Muscle of leg (tissue), 11 donors: Measurements from ENCODE around the gene CLIP1. TPM values are rescaled to one million over a fixed set of nuclear protein-coding genes. Genes with fewer than 3 reads are reported as not detected.
"Not testable (repeated sequence)": the region's sequence is repeated elsewhere in the genome, so short reads cannot be mapped to it uniquely, and the experiment has no call there.

Source experiments
- DNase-seq: peaks from one replicate; pipeline ENCODE4 v3.0.0; 2013
- H3K27ac ChIP-seq: one replicate; pipeline ENCODE4 v1.5.1; 2013; ENCODE audit warnings: mild to moderate bottlenecking, low read length, control low read depth
- H3K27me3 ChIP-seq: one replicate; pipeline ENCODE4 v1.6.1; 2013; ENCODE audit warnings: low read length; ENCODE audit not compliant: control insufficient read depth, insufficient read depth
- H3K36me3 ChIP-seq: one replicate; pipeline ENCODE4 v1.6.1; 2013; ENCODE audit warnings: low read length; ENCODE audit not compliant: control insufficient read depth, insufficient read depth
- H3K4me1 ChIP-seq: one replicate; pipeline ENCODE4 v1.6.1; 2013; ENCODE audit warnings: low read length; ENCODE audit not compliant: control insufficient read depth, insufficient read depth
- H3K4me3 ChIP-seq: one replicate; pipeline ENCODE4 v1.5.1; 2013; ENCODE audit warnings: low read length, control low read depth
- H3K9me3 ChIP-seq: replicated peaks from 2 replicates; pipeline ENCODE4 v1.6.1; 2013; ENCODE audit warnings: low read depth, low read length; ENCODE audit not compliant: control insufficient read depth
- WGBS: methylation state at CpG from one replicate; pipeline ENCODE4 v1.1.5; 2013; ENCODE audit warnings: missing lambda C conversion rate; ENCODE audit not compliant: insufficient coverage; 5-methylcytosine and 5-hydroxymethylcytosine counted together
- polyA plus RNA-seq, 8 donors: library from polyadenylated mRNA; unstranded; fragments of 120-200 nt; gene quantifications; one replicate each; pipeline versions ENCODE4 v1.2.1 to v1.2.3, GENCODE V29; 2013; ENCODE audit warnings: inconsistent platforms in 1 of 8, low replicate concordance in 1 of 8; ENCODE audit not compliant: insufficient read length in 8 of 8, insufficient read depth in 1 of 8
- total RNA-seq: library from RNA; stranded (reverse); fragments of 120-200 nt; gene quantifications from one replicate; pipeline ENCODE4 v1.2.4, GENCODE V29; 2013

Gene CLIP1
- total and polyA plus RNA-seq, 9 donors, result 16.6 to 28.3 (median 20.6) TPM

GRCh38 chr12:122381021-122381420 lies 41.4 kb downstream of the CLIP1 start:
- Histone ChIP-seq H3K27ac (no peak overlapping the region), H3K27me3 (no peaks in the 10 kb centered on the region), H3K9me3 (no peaks in the 10 kb centered on the region), H3K36me3 (peaks cover 28% of the 10 kb centered on the region), H3K4me1 (no peaks in the 10 kb centered on the region), H3K4me3 (no peak overlapping the region)
- WGBS, result no CpG with 5 or more reads among the region's 1 CpG
- no peak for DNase-seq

GRCh38 chr12:122376751-122377150 lies 45.7 kb downstream of the CLIP1 start:
- H3K4me3 ChIP-seq, result not testable (repeated sequence)
- WGBS, result no CpG with 5 or more reads among the region's 5 CpGs

GRCh38 chr12:122374707-122375106 lies 47.8 kb downstream of the CLIP1 start:
- WGBS, result 60% methylated on average over 1 of the region's 5 CpGs
- H3K27me3 ChIP-seq, result no peaks in the 10 kb centered on the region
- H3K4me3 ChIP-seq, result no peak overlapping the region
- no peaks in the 10 kb centered on the region for H3K4me1 ChIP-seq
- no peak overlapping the region for H3K27ac ChIP-seq
- H3K9me3 ChIP-seq, result no peaks in the 10 kb centered on the region
- DNase-seq, result no peak
- peaks cover 38% of the 10 kb centered on the region for H3K36me3 ChIP-seq

More at GRCh38 chr12:122376751-122377150, 45.7 kb downstream of the CLIP1 start:
- H3K9me3 ChIP-seq, H3K27me3 ChIP-seq, DNase-seq, H3K27ac ChIP-seq, H3K4me1 ChIP-seq: not testable (repeated sequence)
- H3K36me3 ChIP-seq, result peaks cover 32% of the 10 kb centered on the region

- peaks cover 1% of the 10 kb centered on the region for H3K4me1 ChIP-seq
- H3K9me3 ChIP-seq, result no peaks in the 10 kb centered on the region
- DNase-seq, result no peak
- peaks cover 14% of the 10 kb centered on the region for H3K36me3 ChIP-seq
- WGBS, result 64% methylated on average over 8 of the region's 8 CpGs
- H3K4me3 ChIP-seq, result no peak overlapping the region
- no peaks in the 10 kb centered on the region for H3K27me3 ChIP-seq
- no peak overlapping the region for H3K27ac ChIP-seq
These were observed 50.9 kb downstream of the CLIP1 start for GRCh38 chr12:122371475-122372045.

- H3K27ac ChIP-seq, result no peak overlapping the region
- H3K9me3 ChIP-seq, result no peaks in the 10 kb centered on the region
- WGBS, result 61% methylated on average over 4 of the region's 10 CpGs
- peaks cover 7% of the 10 kb centered on the region for H3K36me3 ChIP-seq
- no peaks in the 10 kb centered on the region for H3K27me3 ChIP-seq
- DNase-seq, result peak; percentile 20
- no peak overlapping the region for H3K4me3 ChIP-seq
- peaks cover 2% of the 10 kb centered on the region for H3K4me1 ChIP-seq
These were observed 54.0 kb downstream of the CLIP1 start for GRCh38 chr12:122368361-122369073.

GRCh38 chr12:122367632-122368031 lies 54.8 kb downstream of the CLIP1 start:
- peaks cover 13% of the 10 kb centered on the region for H3K36me3 ChIP-seq
- not testable (repeated sequence) for H3K4me3 ChIP-seq, H3K9me3 ChIP-seq, H3K27me3 ChIP-seq, H3K4me1 ChIP-seq, DNase-seq, H3K27ac ChIP-seq

- DNase-seq, result peak; percentile 72
These were observed 55.6 kb downstream of the CLIP1 start for GRCh38 chr12:122366685-122367475.

GRCh38 chr12:122365226-122365625 lies 57.2 kb downstream of the CLIP1 start:
- not testable (repeated sequence) for H3K9me3 ChIP-seq, H3K27me3 ChIP-seq, H3K4me1 ChIP-seq, H3K4me3 ChIP-seq, H3K27ac ChIP-seq, DNase-seq
- 44% methylated on average over 4 of the region's 5 CpGs for WGBS
- H3K36me3 ChIP-seq, result peaks cover 14% of the 10 kb centered on the region

More at GRCh38 chr12:122366685-122367475, 55.6 kb downstream of the CLIP1 start:
- H3K27me3 ChIP-seq, result no peaks in the 10 kb centered on the region
- peaks cover 12% of the 10 kb centered on the region for H3K36me3 ChIP-seq
- H3K9me3 ChIP-seq, result no peaks in the 10 kb centered on the region
- peaks cover 2% of the 10 kb centered on the region for H3K4me1 ChIP-seq
- WGBS, result 71% methylated on average over 1 of the region's 3 CpGs
- no peak overlapping the region for H3K27ac ChIP-seq
- H3K4me3 ChIP-seq, result no peak overlapping the region

- no peak for DNase-seq
- WGBS, result 85% methylated on average over 5 of the region's 9 CpGs
- Histone ChIP-seq H3K9me3 (no peaks in the 10 kb centered on the region), H3K27ac (no peak overlapping the region), H3K4me3 (no peak overlapping the region), H3K4me1 (peaks cover 2% of the 10 kb centered on the region), H3K27me3 (no peaks in the 10 kb centered on the region), H3K36me3 (peaks cover 23% of the 10 kb centered on the region)
These were observed 58.7 kb downstream of the CLIP1 start for GRCh38 chr12:122363782-122364181.

- WGBS, result no CpG with 5 or more reads among the region's 1 CpG
- H3K4me3 ChIP-seq, result no peak overlapping the region
- no peaks in the 10 kb centered on the region for H3K27me3 ChIP-seq
- peaks cover 23% of the 10 kb centered on the region for H3K36me3 ChIP-seq
- no peaks in the 10 kb centered on the region for H3K9me3 ChIP-seq
- H3K27ac ChIP-seq, result no peak overlapping the region
- H3K4me1 ChIP-seq, result peaks cover 2% of the 10 kb centered on the region
- DNase-seq, result no peak
These were observed 59.7 kb downstream of the CLIP1 start for GRCh38 chr12:122362755-122363154.
